ENCODE results near the gene ATG9A.

Gene ATG9A

GRCh38 chr2:219252570-219252899 lies 23.1 kb upstream of the ATG9A start:
- no peak for DNase-seq (ENCODE audit: low spot score)

- DNase-seq (ENCODE audit: low spot score), result no peak
Measured at GRCh38 chr2:219252084-219252483, 22.6 kb upstream of the ATG9A start.

DNA sequence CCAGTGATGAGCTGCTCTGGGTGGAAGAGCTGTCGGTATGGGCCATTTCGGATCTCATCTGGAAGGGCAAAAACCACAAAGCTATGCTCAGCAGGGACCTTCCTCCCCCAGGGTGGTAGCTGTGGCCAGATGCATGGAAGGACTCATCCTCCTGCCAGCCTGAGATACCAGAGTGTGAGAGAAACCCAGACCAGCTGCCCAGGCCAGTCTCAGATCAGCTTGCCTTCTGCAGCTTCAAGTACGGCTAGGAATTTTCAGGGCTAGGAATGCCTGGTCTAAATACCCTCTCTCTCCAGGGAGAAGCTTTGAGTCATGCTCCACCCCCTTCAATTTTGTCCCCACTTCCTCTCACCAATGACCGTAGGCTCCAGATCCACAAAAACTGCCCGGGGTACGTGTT lies 22.2 kb upstream of the ATG9A start:
- no peak for DNase-seq (ENCODE audit: low spot score)

DNA sequence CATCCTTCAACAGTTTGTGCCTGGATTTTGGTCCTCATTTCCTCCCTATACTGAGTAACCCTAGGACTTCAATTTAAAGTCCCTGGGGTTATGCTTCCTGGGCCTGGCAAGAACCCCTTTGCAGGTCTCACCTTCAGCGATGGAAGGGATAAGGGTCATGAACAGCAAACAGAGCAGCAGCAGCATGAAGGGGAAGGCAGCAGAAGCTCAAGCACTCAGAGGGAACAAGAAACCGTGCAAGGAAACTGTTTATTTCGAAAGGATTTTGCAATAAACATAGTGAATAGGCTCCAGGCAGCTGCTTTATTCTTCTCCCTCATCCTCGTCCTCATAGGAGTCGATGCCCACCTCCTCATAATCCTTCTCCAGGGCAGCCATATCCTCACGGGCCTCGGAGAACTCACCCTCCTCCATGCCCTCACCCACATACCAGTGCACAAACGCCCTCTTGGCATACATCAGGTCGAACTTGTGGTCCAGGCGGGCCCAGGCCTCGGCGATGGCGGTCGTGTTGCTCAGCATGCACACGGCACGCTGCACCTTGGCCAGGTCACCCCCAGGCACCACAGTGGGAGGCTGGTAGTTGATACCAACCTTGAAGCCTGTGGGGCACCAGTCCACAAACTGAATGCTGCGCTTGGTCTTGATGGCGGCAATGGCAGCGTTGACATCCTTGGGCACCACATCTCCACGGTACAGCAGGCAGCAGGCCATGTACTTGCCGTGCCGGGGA lies 20.8 kb upstream of the ATG9A start:
- DNase-seq (ENCODE audit: low spot score), result no peak

DNA sequence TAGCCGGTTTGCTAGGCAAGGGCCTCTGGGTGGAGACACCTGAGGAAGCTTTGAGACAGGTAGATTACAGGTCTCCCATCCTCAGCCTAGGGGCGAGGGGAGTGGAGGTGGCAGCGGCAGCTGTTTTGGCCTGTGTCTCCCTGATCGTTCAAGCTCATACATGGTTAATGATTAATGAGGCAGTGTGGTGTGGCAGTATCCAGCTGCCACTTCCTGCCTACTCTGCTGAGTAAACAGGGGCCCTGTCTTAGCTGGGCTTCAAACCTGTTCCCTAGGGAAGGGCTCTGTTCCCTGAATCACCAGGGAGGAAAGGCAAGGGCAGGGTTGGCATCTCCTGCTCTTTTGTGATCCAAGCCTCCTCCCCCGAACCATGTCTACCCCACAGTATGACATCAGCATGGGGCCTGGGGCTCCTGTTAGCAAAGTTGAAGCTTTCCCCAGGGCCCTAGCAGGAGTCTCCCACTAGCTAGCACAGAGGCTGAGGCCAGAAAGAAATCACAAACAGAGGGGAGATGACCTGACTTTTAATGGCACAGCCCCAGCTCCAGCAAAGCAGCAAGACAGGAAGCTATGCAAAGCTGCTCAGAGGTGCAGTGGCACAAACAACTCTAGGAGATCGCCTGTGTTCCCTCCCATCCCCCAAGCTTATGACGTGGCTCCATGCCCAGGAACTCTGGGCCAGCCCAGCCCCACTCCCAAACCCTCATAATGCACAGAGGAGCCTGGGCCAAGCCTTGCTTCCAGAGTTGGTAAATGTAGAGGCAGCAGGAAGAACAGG lies 20.0 kb upstream of the ATG9A start:
- no peak for DNase-seq (ENCODE audit: low spot score)

DNA sequence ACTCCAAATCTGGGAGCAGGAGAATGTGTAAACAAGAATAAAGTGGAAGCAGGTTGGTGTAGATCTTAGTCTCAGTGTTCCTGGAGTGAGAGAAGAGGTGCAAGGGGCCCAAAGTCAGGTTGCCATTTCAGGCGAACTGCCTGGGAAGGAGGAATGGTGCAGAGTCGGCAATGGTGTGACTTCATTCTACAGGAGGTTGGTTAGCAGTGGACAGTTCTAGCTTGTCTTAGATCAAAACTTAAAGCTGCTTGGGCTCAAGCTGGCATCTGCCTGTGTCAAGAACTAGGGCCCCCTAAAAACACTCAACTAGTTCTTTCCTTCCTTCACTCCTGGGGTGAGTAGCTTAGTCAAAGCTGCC lies 19.4 kb upstream of the ATG9A start:
- DNase-seq (ENCODE audit: low spot score), result no peak

DNA sequence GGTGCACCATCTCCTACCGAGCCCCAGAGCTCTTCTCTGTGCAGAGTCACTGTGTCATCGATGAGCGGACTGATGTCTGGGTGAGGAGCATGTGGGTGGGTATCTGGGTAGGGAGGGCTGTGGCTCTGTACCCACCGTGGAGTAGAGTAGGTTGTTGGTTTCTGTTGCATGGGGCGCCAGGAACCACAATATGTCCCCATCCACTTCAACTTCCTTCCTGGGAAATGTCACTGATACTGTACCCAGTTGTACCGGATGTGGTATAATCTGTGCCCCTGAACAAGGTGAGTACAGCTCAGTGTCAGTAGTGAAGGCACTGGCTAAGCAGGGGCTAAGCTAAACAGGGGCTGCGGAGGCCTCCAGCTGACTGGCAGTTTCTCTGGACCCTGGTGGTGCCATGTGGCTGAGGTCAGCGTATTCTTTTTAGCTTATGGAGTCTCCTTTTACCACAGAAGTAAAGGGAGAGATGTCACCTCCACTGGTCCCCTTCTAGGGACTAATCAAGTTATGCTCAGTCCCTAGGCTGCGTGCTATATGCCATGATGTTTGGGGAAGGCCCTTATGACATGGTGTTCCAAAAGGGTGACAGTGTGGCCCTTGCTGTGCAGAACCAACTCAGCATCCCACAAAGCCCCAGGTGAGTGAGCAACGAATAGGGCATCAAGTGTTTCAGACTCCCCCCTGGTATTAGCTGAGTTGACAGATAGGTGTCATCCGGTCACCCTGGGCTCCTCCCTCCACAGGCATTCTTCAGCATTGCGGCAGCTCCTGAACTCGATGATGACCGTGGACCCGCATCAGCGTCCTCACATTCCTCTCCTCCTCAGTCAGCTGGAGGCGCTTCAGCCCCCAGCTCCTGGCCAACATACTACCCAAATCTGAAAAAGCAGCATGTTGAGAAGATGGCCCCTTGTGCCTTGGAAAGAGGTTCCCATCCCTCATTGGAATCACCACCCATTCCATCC lies 18.5 kb upstream of the ATG9A start:
- no peak for DNase-seq (ENCODE audit: low spot score)

DNA sequence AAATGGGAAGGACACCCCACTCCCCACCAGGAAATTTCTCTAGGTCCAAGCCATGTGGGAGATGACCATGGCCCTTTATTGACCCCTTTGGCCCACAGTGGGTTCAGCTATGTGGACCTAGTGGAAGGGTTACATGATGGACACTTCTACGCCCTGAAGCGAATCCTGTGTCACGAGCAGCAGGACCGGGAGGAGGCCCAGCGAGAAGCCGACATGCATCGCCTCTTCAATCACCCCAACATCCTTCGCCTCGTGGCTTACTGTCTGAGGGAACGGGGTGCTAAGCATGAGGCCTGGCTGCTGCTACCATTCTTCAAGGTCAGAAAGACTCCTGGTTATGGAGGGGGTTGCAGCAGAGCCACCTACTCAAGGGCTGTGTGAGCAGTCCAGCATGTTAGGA lies 17.1 kb upstream of the ATG9A start:
- DNase-seq (ENCODE audit: low spot score), result no peak

GRCh38 chr2:219245899-219246230 lies 16.4 kb upstream of the ATG9A start:
- no peak for DNase-seq (ENCODE audit: low spot score)

DNA sequence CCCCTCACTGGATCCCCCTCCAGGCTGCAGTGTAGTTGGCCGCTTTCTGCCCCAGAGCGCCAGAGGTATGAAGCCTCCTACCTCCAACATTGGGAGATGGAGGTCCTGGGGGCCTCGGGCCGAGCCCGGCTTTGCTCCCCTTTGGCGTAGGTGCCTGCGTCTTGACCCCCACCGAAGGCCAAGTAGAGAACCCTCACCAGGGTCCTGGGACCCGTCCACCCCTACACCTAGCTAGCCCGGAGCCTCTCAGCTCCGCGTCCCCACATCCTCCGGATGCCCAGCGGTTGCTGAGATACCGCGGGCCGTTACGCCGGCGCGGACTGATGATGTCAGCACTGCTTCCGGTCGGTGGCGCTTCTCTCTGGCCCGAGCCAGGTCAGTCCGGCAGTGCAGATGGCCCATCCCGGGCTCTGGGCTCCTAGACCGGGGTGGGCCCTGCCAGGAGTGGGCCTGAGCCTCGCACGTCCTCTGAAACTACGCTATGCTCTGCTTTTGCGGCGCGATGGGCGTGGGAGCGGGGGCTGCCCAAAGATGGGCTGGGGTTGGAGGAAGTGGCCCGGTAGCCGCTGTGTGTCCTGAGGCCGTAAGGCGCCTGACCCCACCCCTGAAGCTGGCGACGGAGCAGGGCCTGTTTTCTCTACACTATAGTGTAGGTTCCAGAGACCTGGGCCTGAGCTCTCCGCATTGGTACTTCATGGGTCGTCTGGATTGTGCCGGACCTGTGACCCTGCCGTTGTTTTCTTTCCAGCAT lies 15.9 kb upstream of the ATG9A start, which contains the start of the genes GLB1L and STK16:
Gene GLB1L (minus strand): TSS at position 297 of the 751 bp plus-strand sequence. CDS start 1,871 bp downstream, outside the sequence.
Gene STK16 (plus strand): TSS at position 332 of the 751 bp plus-strand sequence. CDS start 521 bp downstream, outside the sequence.
- DNase-seq (ENCODE audit: low spot score), result peak; percentile 98

GRCh38 chr2:219244789-219245147 lies 15.3 kb upstream of the ATG9A start:
- DNase-seq (ENCODE audit: low spot score), result no peak

GRCh38 chr2:219243291-219243761 lies 13.9 kb upstream of the ATG9A start:
- DNase-seq (ENCODE audit: low spot score), result no peak

- DNase-seq (ENCODE audit: low spot score), result no peak
Measured at GRCh38 chr2:219234331-219234730, 4.9 kb upstream of the ATG9A start.

GRCh38 chr2:219230059-219230540 lies 664 bp upstream of the ATG9A start:
- peak; percentile 65 for DNase-seq (ENCODE audit: low spot score)

- no peak for DNase-seq (ENCODE audit: low spot score)
Measured at GRCh38 chr2:219228911-219229304, 528 bp downstream of the ATG9A start.

- DNase-seq (ENCODE audit: low spot score), result no peak
Measured at GRCh38 chr2:219228041-219228910, 1.2 kb downstream of the ATG9A start.

DNA sequence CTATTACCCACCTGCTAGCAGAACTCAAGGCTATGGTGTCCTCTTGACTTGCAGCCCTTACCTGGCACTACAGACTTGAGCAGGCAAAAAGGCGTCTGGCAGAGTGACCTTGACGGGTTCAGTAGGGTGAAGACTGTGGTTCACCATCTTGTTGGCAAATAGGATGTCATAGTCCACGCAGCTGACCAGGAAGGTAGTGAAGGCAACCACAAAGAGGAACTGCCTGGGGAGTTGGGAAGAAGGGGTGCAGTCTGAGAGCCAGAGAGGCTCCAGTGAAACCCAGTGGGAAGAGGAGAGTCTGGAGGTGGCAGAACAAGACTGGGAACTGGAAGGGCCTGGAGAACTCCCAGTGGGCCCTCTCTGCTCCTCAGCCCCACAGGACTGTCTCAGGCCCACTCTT lies 4.1 kb downstream of the ATG9A start:
- DNase-seq (ENCODE audit: low spot score), result no peak

DNA sequence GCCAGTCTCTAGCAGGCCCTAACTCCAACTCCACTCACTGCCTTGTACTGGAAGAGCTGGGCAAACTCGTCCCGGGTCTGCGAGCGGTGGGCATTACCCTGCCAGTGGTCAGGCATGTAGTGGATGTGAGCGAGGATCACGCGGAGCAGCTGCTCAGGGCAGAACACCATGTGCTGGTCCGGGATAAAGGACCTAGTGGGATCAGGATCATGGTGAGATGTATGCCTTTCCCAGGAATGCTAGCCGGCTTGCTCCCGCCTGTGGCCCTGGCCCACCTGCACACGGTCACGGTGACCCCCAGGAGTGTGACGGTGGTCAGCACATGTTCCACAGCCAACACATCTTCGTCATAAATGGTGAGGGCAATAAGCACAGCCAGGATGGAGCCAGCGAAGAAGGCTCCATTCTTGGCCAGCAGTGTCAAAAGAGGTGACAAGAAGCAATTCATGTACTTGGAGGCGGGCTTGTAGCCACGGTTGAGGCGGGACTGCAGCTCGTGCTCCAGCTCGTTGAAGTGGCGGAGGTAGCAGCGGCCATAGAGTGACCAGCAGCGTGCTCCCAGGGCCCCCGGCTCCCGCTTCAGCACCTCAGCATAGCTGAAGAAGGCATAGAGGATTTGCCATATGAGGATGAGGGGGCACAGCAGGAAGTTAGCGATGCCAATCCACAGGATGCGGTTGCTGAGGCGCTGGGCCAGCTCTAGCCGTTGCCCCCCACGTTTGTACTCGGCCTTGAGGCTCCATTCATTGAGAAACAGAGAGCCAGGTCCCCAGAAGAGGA lies 5.4 kb downstream of the ATG9A start:
- DNase-seq (ENCODE audit: low spot score), result no peak

GRCh38 chr2:219221957-219222518 lies 7.4 kb downstream of the ATG9A start:
- DNase-seq (ENCODE audit: low spot score), result no peak
